HG03439 (cell line): ENCODE results near the gene DNAJB4.
"Not testable (repeated sequence)": the region's sequence is repeated elsewhere in the genome, so short reads cannot be mapped to it uniquely, and the experiment has no call there.

Source experiments
- ATAC-seq: cut with Tn5 transposase; IDR thresholded peaks from one replicate; pipeline ENCODE4 v1.9.1; 2021; ENCODE audit warnings: mild to moderate bottlenecking, moderate library complexity; ENCODE audit not compliant: unreplicated experiment

Gene DNAJB4

DNA sequence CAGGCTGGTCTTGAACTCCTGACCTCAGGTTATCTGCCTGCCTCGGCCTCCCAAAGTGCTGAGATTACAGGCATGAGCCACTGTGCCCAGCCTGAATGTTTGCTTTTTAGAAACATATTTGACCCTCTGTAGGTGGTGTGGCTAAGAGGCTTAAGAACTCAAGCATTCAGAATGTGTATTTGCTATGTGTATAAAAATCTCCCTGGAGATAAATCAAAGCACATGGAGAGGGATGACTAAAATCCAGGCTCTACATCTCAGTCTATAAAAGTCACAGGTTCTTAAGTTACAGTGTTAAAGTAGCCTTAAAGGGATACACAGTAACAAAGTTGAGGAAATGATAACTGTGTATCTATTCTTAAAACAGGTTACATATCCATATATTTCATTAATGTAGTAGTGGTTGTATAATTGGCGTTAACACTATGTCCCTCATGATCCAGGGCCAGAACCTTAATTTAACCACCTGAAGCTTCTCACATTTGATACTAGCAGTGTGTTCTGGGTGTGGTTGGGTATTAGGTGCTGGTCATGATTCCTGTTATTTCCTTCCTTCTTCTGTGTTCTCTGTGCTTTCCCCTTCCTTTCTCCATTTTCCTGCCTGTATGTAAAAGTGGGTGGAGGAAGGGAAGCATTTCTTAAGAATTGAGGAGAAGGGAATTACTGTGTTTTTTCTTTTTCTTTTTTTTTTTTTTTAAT, 57.2 kb downstream of the DNAJB4 start:
- no peak for ATAC-seq

DNA sequence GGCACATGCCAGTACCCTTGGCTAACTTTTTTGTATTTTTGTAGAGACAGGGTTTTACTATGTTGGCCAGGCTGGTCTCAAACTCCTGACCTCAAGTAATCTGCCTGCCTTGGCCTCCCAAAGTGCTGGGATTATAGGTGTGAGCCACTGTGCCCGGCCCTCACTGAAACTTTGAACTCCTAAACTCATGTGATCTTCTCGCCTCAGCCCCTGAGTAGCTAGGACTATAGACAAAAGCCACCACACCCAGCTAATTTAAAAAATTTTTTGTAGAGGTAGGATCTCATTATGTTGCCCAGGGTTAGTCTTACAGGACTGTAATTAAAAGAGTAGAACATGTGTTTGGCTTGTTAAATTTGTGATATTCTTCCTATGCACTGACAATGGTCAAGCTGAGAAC, 60.1 kb downstream of the DNAJB4 start:
- ATAC-seq, result not testable (repeated sequence)
